K562 (cell line): ENCODE results near the gene CAPN12. TPM values are rescaled to one million over a fixed set of nuclear protein-coding genes. Genes with fewer than 3 reads are reported as not detected.

Source experiments
- BCL6 ChIP-seq: fragments of 250-450 bp; sonication (Bioruptor Pico); IDR thresholded peaks from 2 replicates; pipeline ENCODE4 v1.4.0; 2020
- CBX3 ChIP-seq, 2 experiments: IDR thresholded peaks; 1 replicate in 1 of 2; 2 replicates in 1 of 2; pipeline ENCODE4 v1.6.1; 2012; ENCODE audit warnings: inconsistent platforms in 2 of 2, low read length in 2 of 2, borderline replicate concordance in 1 of 2, control low read depth in 1 of 2
- POLR2G ChIP-seq: fragments of 200-400 bp; formaldehyde crosslinking; IDR thresholded peaks from 2 replicates; pipeline ENCODE4 v1.6.1; 2017; ENCODE audit warnings: low read depth, mild to moderate bottlenecking, antibody characterized with exemption, low read length, moderate library complexity
- ZNF76 ChIP-seq: fragments of 250-450 bp; sonication (Bioruptor Pico); IDR thresholded peaks from 2 replicates; pipeline ENCODE4 v1.4.0; 2020; ENCODE audit warnings: mild to moderate bottlenecking, moderate library complexity, borderline replicate concordance
- ZNF766 ChIP-seq: fragments of 200-800 bp; sonication (Bioruptor generic); conservative IDR thresholded peaks from 2 replicates; pipeline ENCODE4 v1.6.1; 2016; ENCODE audit warnings: missing genetic modification characterization, missing compliant biosample characterization
- polyA plus RNA-seq, 8 experiments: library from polyadenylated mRNA; depleted of rRNA in 4 of 8; stranded (reverse) in 5 of 8; unstranded in 3 of 8; fragments of >200 nt; fragmentation: Nextera tagmentation in 2 of 8; fragmentation: Illumina TruSeq in 1 of 8; extraction: Ambion mirVana in 2 of 8; extraction: Trizol in 1 of 8; gene quantifications; 2 replicates each; pipeline versions ENCODE4 v1.2.1 to v1.2.3, GENCODE V29; 2011 to 2014; ENCODE audit warnings: inconsistent platforms in 1 of 8, missing spikeins in 1 of 8
- total RNA-seq, 7 experiments: library from RNA; depleted of rRNA in 6 of 7; stranded (reverse); fragments of >200 nt in 6 of 7; fragmentation: Illumina TruSeq in 2 of 7; extraction: Trizol in 2 of 7; gene quantifications; 2 replicates each; pipeline versions ENCODE4 v1.2.1 to v1.2.3, GENCODE V29; 2011 to 2021; ENCODE audit warnings: low replicate concordance in 1 of 7
- TF ChIP-seq, protein P1 (sequence below): fragments of 450-650 bp; IDR thresholded peaks from 2 replicates; pipeline ENCODE4 v1.6.1; 2016; ENCODE audit warnings: mild to moderate bottlenecking, moderate library complexity
- TF ChIP-seq, protein P2 (sequence below): sonication (generic); formaldehyde crosslinking; IDR thresholded peaks from 2 replicates; pipeline ENCODE4 v1.8.1; 2022; ENCODE audit warnings: missing genetic modification reagents
- TF ChIP-seq, protein P3 (sequence below): fragments of 250-450 bp; sonication (Bioruptor Pico); IDR thresholded peaks from 2 replicates; pipeline ENCODE4 v1.4.0; 2020; ENCODE audit warnings: mild to moderate bottlenecking, moderate library complexity
- TF ChIP-seq, protein P4 (sequence below), 2 experiments: fragments of 250-450 bp in 1 of 2; fragments of 450-650 bp in 1 of 2; sonication (Bioruptor Pico) in 1 of 2; IDR thresholded peaks; 2 replicates each; pipeline versions ENCODE4 v1.6.1 to v1.8.0; 2016 to 2021; ENCODE audit warnings: mild to moderate bottlenecking in 2 of 2, moderate library complexity in 2 of 2, missing compliant biosample characterization in 1 of 2, missing genetic modification characterization in 1 of 2

Gene CAPN12
- total and polyA plus RNA-seq, 9 of the 15 experiments (the other 6 are each of a cell fraction or from before 2014, with no cell fraction given) = 0.83 to 7.0 (median 1.6) TPM

DNA sequence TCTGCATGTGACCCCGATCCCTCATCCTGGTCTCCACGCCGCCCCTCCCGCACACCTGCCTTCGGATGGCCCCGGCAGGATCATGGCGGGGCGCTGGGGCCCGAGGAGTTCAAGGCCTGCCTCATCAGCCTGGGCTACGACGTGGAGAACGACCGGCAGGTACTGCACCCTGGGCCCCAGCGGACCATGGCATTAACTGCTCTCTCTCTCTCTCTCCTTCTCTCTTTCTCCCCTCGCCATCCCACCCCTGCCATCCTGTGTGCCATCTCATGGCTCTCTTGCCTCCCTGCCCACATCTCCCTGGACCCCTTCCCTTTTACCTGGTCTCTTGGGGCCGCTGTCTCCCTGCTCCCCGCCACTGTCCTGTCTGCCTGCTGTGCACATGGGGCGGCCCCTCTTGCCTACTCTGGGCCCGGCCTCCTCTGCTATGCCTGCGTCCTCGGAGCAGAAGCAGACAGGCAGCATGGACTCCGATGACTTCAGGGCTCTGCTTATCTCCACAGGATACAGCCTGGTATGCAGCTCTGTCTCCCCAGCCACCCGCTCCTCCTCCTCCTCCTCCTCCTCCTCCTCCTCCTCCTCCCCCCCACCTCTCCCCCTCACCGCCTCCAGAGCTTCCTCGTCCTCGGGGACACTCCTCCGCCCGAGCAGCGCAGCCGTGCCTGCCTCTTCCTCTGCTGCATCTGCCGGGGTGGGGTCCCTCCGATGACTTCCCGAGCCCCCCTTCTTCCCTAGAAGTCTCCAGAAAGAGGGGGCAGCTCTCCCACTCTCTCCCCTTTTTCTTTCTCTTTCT is 16.2 kb downstream of the CAPN12 start (continued):
- TF ChIP-seq, protein P1, sequence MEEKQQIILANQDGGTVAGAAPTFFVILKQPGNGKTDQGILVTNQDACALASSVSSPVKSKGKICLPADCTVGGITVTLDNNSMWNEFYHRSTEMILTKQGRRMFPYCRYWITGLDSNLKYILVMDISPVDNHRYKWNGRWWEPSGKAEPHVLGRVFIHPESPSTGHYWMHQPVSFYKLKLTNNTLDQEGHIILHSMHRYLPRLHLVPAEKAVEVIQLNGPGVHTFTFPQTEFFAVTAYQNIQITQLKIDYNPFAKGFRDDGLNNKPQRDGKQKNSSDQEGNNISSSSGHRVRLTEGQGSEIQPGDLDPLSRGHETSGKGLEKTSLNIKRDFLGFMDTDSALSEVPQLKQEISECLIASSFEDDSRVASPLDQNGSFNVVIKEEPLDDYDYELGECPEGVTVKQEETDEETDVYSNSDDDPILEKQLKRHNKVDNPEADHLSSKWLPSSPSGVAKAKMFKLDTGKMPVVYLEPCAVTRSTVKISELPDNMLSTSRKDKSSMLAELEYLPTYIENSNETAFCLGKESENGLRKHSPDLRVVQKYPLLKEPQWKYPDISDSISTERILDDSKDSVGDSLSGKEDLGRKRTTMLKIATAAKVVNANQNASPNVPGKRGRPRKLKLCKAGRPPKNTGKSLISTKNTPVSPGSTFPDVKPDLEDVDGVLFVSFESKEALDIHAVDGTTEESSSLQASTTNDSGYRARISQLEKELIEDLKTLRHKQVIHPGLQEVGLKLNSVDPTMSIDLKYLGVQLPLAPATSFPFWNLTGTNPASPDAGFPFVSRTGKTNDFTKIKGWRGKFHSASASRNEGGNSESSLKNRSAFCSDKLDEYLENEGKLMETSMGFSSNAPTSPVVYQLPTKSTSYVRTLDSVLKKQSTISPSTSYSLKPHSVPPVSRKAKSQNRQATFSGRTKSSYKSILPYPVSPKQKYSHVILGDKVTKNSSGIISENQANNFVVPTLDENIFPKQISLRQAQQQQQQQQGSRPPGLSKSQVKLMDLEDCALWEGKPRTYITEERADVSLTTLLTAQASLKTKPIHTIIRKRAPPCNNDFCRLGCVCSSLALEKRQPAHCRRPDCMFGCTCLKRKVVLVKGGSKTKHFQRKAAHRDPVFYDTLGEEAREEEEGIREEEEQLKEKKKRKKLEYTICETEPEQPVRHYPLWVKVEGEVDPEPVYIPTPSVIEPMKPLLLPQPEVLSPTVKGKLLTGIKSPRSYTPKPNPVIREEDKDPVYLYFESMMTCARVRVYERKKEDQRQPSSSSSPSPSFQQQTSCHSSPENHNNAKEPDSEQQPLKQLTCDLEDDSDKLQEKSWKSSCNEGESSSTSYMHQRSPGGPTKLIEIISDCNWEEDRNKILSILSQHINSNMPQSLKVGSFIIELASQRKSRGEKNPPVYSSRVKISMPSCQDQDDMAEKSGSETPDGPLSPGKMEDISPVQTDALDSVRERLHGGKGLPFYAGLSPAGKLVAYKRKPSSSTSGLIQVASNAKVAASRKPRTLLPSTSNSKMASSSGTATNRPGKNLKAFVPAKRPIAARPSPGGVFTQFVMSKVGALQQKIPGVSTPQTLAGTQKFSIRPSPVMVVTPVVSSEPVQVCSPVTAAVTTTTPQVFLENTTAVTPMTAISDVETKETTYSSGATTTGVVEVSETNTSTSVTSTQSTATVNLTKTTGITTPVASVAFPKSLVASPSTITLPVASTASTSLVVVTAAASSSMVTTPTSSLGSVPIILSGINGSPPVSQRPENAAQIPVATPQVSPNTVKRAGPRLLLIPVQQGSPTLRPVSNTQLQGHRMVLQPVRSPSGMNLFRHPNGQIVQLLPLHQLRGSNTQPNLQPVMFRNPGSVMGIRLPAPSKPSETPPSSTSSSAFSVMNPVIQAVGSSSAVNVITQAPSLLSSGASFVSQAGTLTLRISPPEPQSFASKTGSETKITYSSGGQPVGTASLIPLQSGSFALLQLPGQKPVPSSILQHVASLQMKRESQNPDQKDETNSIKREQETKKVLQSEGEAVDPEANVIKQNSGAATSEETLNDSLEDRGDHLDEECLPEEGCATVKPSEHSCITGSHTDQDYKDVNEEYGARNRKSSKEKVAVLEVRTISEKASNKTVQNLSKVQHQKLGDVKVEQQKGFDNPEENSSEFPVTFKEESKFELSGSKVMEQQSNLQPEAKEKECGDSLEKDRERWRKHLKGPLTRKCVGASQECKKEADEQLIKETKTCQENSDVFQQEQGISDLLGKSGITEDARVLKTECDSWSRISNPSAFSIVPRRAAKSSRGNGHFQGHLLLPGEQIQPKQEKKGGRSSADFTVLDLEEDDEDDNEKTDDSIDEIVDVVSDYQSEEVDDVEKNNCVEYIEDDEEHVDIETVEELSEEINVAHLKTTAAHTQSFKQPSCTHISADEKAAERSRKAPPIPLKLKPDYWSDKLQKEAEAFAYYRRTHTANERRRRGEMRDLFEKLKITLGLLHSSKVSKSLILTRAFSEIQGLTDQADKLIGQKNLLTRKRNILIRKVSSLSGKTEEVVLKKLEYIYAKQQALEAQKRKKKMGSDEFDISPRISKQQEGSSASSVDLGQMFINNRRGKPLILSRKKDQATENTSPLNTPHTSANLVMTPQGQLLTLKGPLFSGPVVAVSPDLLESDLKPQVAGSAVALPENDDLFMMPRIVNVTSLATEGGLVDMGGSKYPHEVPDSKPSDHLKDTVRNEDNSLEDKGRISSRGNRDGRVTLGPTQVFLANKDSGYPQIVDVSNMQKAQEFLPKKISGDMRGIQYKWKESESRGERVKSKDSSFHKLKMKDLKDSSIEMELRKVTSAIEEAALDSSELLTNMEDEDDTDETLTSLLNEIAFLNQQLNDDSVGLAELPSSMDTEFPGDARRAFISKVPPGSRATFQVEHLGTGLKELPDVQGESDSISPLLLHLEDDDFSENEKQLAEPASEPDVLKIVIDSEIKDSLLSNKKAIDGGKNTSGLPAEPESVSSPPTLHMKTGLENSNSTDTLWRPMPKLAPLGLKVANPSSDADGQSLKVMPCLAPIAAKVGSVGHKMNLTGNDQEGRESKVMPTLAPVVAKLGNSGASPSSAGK = no peak; the same call in 1 of the 2 replicates
- TF ChIP-seq ZNF766 (CRISPR knock-in tag) = no peak
- peak; percentile 50 for TF ChIP-seq POLR2G
- TF ChIP-seq, protein P2, sequence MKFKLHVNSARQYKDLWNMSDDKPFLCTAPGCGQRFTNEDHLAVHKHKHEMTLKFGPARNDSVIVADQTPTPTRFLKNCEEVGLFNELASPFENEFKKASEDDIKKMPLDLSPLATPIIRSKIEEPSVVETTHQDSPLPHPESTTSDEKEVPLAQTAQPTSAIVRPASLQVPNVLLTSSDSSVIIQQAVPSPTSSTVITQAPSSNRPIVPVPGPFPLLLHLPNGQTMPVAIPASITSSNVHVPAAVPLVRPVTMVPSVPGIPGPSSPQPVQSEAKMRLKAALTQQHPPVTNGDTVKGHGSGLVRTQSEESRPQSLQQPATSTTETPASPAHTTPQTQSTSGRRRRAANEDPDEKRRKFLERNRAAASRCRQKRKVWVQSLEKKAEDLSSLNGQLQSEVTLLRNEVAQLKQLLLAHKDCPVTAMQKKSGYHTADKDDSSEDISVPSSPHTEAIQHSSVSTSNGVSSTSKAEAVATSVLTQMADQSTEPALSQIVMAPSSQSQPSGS (CRISPR knock-in tag) = no peak
- no peak for TF ChIP-seq ZNF76 (CRISPR knock-in tag)
- TF ChIP-seq, protein P3, sequence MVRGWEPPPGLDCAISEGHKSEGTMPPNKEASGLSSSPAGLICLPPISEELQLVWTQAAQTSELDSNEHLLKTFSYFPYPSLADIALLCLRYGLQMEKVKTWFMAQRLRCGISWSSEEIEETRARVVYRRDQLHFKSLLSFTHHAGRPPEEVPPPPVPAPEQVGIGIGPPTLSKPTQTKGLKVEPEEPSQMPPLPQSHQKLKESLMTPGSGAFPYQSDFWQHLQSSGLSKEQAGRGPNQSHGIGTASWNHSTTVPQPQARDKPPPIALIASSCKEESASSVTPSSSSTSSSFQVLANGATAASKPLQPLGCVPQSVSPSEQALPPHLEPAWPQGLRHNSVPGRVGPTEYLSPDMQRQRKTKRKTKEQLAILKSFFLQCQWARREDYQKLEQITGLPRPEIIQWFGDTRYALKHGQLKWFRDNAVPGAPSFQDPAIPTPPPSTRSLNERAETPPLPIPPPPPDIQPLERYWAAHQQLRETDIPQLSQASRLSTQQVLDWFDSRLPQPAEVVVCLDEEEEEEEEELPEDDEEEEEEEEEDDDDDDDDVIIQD (CRISPR knock-in tag) = no peak
- peak in 1 of 2 experiments; percentile 15; a peak in 1 of 3 replicates for TF ChIP-seq CBX3 (IDR thresholded peaks at IDR 0.05; ENCODE audit: borderline replicate concordance in 1 of 2, low read length in 2 of 2)
- no peak for TF ChIP-seq BCL6 (CRISPR knock-in tag)
- TF ChIP-seq, protein P4, sequence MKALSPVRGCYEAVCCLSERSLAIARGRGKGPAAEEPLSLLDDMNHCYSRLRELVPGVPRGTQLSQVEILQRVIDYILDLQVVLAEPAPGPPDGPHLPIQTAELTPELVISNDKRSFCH (CRISPR knock-in tag; IDR thresholded peaks at IDR 0.05) = no peak
- TF ChIP-seq, protein P4 (tag; IDR thresholded peaks at IDR 0.05) = no peak
